ENCODE measurements around the gene EMID1. TPM values are rescaled to one million over a fixed set of nuclear protein-coding genes. Genes with fewer than 3 reads are reported as not detected.

The EMID1 gene
- total RNA-seq, 2 experiments from 2014 or later = not detected

- Histone ChIP-seq H3K4me3 (ENCODE audit: low read length) (no peak overlapping the region), H3K27me3 (ENCODE audit: control insufficient read depth in 1 of 2, insufficient read depth in 2 of 2, low read length in 2 of 2) (no peaks in the 10 kb centered on the region), H3K36me3 (ENCODE audit: insufficient read depth, low read length) (peaks cover 90% of the 10 kb centered on the region), H3K27ac (ENCODE audit: low read depth in 1 of 2, low read length in 2 of 2) (no peak overlapping the region), H3K4me1 (ENCODE audit: insufficient read depth, low read length) (peaks cover 22% of the 10 kb centered on the region), H3K9me3 (ENCODE audit: control insufficient read depth in 1 of 2, insufficient read depth in 1 of 2, low read length in 2 of 2) (no peaks in the 10 kb centered on the region)
- ATAC-seq (ENCODE audit: poor library complexity) (no peak), DNase-seq (no peak)
- Mint-ChIP-seq H3K4me1 (ENCODE audit: low read depth) (peaks cover 78% of the 10 kb centered on the region), H3K4me3 (peak overlapping the region; percentile 20), H3K27me3 (no peaks in the 10 kb centered on the region), H3K36me3 (ENCODE audit: low read depth) (peaks cover 98% of the 10 kb centered on the region), H3K9me3 (no peaks in the 10 kb centered on the region), H3K27ac (peak overlapping the region; percentile 59)
- intact Hi-C loops (cut with DNase I, micrococcal nuclease) = loop anchor here in 1 of 2 experiments (10.0 kb wide), 1 partner anchor 609 kb away; the partner anchor contains the start of gene MTMR3
- POLR2A ChIA-PET = interaction anchor here (1.2 to 2.0 kb wide), 2 partner anchors 9 to 11 kb away, joined by 3 to 5 read pairs; no protein-coding TSS in a partner anchor
- CTCF ChIA-PET = interaction anchor here (1.3 kb wide), 1 partner anchor 31 kb away, joined by 5 read pairs; no protein-coding TSS in a partner anchor
- TF ChIP-seq, protein P1, sequence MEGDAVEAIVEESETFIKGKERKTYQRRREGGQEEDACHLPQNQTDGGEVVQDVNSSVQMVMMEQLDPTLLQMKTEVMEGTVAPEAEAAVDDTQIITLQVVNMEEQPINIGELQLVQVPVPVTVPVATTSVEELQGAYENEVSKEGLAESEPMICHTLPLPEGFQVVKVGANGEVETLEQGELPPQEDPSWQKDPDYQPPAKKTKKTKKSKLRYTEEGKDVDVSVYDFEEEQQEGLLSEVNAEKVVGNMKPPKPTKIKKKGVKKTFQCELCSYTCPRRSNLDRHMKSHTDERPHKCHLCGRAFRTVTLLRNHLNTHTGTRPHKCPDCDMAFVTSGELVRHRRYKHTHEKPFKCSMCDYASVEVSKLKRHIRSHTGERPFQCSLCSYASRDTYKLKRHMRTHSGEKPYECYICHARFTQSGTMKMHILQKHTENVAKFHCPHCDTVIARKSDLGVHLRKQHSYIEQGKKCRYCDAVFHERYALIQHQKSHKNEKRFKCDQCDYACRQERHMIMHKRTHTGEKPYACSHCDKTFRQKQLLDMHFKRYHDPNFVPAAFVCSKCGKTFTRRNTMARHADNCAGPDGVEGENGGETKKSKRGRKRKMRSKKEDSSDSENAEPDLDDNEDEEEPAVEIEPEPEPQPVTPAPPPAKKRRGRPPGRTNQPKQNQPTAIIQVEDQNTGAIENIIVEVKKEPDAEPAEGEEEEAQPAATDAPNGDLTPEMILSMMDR (IDR thresholded peaks at IDR 0.05) = no peak
Measured at GRCh38 chr22:29275819-29276565, 70.3 kb downstream of the EMID1 start.

DNA sequence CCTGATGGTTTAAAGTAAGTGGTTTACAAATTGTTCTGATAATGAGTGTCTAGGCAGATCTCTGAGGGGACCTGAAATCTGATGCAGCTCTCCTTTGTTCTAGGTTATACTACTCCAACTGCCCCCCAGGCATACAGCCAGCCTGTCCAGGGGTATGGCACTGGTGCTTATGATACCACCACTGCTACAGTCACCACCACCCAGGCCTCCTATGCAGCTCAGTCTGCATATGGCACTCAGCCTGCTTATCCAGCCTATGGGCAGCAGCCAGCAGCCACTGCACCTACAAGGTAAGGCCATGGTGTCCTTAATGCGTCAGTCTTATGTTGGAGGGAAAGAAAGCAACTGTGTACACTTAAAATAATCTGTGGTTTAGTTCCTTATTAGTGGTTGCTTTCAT lies 72.2 kb downstream of the EMID1 start:
- DNase-seq = no peak
- ATAC-seq (ENCODE audit: poor library complexity) = no peak
- H3K36me3 Mint-ChIP-seq (ENCODE audit: low read depth) = peaks cover 100% of the 10 kb centered on the region
- ChIA-PET POLR2A (interaction anchor here (1.0 to 2.0 kb wide), 2 partner anchors 10 to 11 kb away, joined by 4 to 5 read pairs; partner anchors contain the start of gene EWSR1), CTCF (no interaction called here)
- Histone ChIP-seq H3K36me3 (ENCODE audit: insufficient read depth, low read length) (peaks cover 89% of the 10 kb centered on the region), H3K27me3 (ENCODE audit: control insufficient read depth in 1 of 2, insufficient read depth in 2 of 2, low read length in 2 of 2) (no peaks in the 10 kb centered on the region), H3K9me3 (ENCODE audit: control insufficient read depth in 1 of 2, insufficient read depth in 1 of 2, low read length in 2 of 2) (no peaks in the 10 kb centered on the region), H3K27ac (ENCODE audit: low read depth in 1 of 2, low read length in 2 of 2) (no peak overlapping the region), H3K4me1 (ENCODE audit: insufficient read depth, low read length) (peaks cover 9% of the 10 kb centered on the region), H3K4me3 (ENCODE audit: low read length) (no peak overlapping the region)
- H3K9me3 Mint-ChIP-seq = no peaks in the 10 kb centered on the region
- peak overlapping the region; percentile 5 for H3K27ac Mint-ChIP-seq
- H3K4me1 Mint-ChIP-seq (ENCODE audit: low read depth) = peaks cover 59% of the 10 kb centered on the region
- intact Hi-C loops (cut with DNase I, micrococcal nuclease) = loop anchor here in 1 of 2 experiments (10.0 kb wide), 1 partner anchor 607 kb away; the partner anchor contains the start of gene MTMR3
- no peak overlapping the region for H3K4me3 Mint-ChIP-seq
- no peaks in the 10 kb centered on the region for H3K27me3 Mint-ChIP-seq
- TF ChIP-seq, protein P1 (IDR thresholded peaks at IDR 0.05) = no peak

DNA sequence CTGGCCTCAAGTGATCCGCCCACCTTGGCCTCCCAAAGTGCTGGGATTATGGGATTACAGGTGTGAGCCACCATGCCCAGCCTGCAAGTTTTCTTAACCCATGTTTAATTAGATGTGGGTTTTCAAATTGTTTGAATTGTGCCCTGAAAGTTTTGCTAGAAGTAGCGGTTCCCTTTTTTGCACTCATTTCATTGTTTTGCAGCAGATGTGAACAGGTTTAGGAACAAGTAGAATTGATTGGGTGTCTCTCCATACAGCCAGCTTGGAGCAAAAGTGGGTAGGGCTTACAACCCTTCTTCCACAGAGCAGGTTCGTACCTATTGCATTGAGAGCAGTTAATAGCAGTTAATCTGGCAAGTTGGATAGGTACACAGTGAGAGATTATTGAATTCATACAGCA lies 78.5 kb downstream of the EMID1 start:
- no peak for DNase-seq
- Mint-ChIP-seq H3K9me3 (no peaks in the 10 kb centered on the region), H3K27me3 (no peaks in the 10 kb centered on the region), H3K4me1 (ENCODE audit: low read depth) (peaks cover 23% of the 10 kb centered on the region), H3K36me3 (ENCODE audit: low read depth) (peaks cover 100% of the 10 kb centered on the region), H3K27ac (peak overlapping the region; percentile 39), H3K4me3 (no peak overlapping the region)
- intact Hi-C loops (cut with DNase I, micrococcal nuclease) = no loop called here
- TF ChIP-seq, protein P1 (IDR thresholded peaks at IDR 0.05) = no peak
- Histone ChIP-seq H3K36me3 (ENCODE audit: insufficient read depth, low read length) (peaks cover 86% of the 10 kb centered on the region), H3K27me3 (ENCODE audit: control insufficient read depth in 1 of 2, insufficient read depth in 2 of 2, low read length in 2 of 2) (no peaks in the 10 kb centered on the region), H3K9me3 (ENCODE audit: control insufficient read depth in 1 of 2, insufficient read depth in 1 of 2, low read length in 2 of 2) (no peaks in the 10 kb centered on the region), H3K27ac (ENCODE audit: low read depth in 1 of 2, low read length in 2 of 2) (no peak overlapping the region), H3K4me1 (ENCODE audit: insufficient read depth, low read length) (no peaks in the 10 kb centered on the region), H3K4me3 (ENCODE audit: low read length) (no peak overlapping the region)
- ChIA-PET CTCF (no interaction called here), POLR2A (interaction anchor here (0.6 to 1.2 kb wide), 2 partner anchors 10 to 14 kb away, joined by 3 to 4 read pairs; no protein-coding TSS in a partner anchor)
- no peak for ATAC-seq (ENCODE audit: poor library complexity)

All from CD4-positive, alpha-beta T cell (primary cell).